SK-N-SH (cell line): ENCODE results near the gene MAP10. TPM values are rescaled to one million over a fixed set of nuclear protein-coding genes. Genes with fewer than 3 reads are reported as not detected.

Experiments
- CTCF ChIA-PET: fragments of 300-600, 350-600 bp; formaldehyde crosslinking; extraction: SDS; loops from one replicate; lab custom pipeline; 2021; lab: Yijun Ruan, JAX
- POLR2A ChIA-PET: fragments of 350-600 bp; sonication (Branson Sonifier 250); formaldehyde crosslinking; extraction: SDS; loops from one replicate; lab custom pipeline; 2020; ENCODE audit warnings: antibody characterized with exemption, inconsistent platforms; lab: Yijun Ruan, JAX
- DNase-seq: peaks from one replicate; pipeline ENCODE4 v3.0.0; 2012
- H2AFZ ChIP-seq: fragments of 200-600 bp; sonication (generic); 2 replicates; pipeline ENCODE4 v1.8.1; 2016; ENCODE audit warnings: antibody characterized with exemption, mild to moderate bottlenecking, low read depth
- H3F3A ChIP-seq: fragments of 200-600 bp; sonication (generic); replicated peaks from 2 replicates; pipeline ENCODE3; 2016; ENCODE audit warnings: antibody characterized with exemption, mild to moderate bottlenecking; ENCODE audit not compliant: insufficient read depth
- H3K27ac ChIP-seq, 2 experiments: fragments of 200-500 bp in 1 of 2; fragments of 200-600 bp in 1 of 2; sonication (Bioruptor generic) in 1 of 2; sonication (generic), shearing (Covaris generic) in 1 of 2; 2 replicates each; pipeline versions ENCODE4 v1.5.1 to v1.6.1; 2014 to 2016; ENCODE audit warnings: low read depth in 2 of 2, inconsistent platforms in 1 of 2, low read length in 1 of 2, mild to moderate bottlenecking in 1 of 2, mixed read lengths in 1 of 2
- H3K27me3 ChIP-seq: fragments of 200-600 bp; sonication (generic), shearing (Covaris generic); 2 replicates; pipeline ENCODE4 v1.6.1; 2016; ENCODE audit warnings: mixed run types; ENCODE audit not compliant: insufficient read depth
- H3K36me3 ChIP-seq, 2 experiments: fragments of 200-500 bp in 1 of 2; fragments of 200-600 bp in 1 of 2; sonication (Bioruptor generic) in 1 of 2; sonication (generic) in 1 of 2; replicated peaks in 1 of 2; 2 replicates each; pipeline versions ENCODE3 to v1.5.1; 2014 to 2016; ENCODE audit warnings: low read length in 1 of 2, mild to moderate bottlenecking in 1 of 2; ENCODE audit not compliant: insufficient read depth in 2 of 2, control insufficient read depth in 1 of 2
- H3K4me1 ChIP-seq, 2 experiments: fragments of 200-500 bp in 1 of 2; fragments of 200-600 bp in 1 of 2; sonication (Bioruptor generic) in 1 of 2; sonication (generic), shearing (Covaris generic) in 1 of 2; 2 replicates each; pipeline versions ENCODE4 v1.5.1 to v1.6.1; 2014 to 2016; ENCODE audit warnings: low read depth in 1 of 2, low read length in 1 of 2, mixed run types in 1 of 2; ENCODE audit not compliant: insufficient read depth in 2 of 2, control insufficient read depth in 1 of 2
- H3K4me2 ChIP-seq: fragments of 200-600 bp; sonication (generic), shearing (Covaris generic); 2 replicates; pipeline ENCODE4 v1.6.1; 2017; ENCODE audit warnings: mixed run types
- H3K4me3 ChIP-seq, 2 experiments: fragments of 200-500 bp in 1 of 2; fragments of 200-600 bp in 1 of 2; sonication (Bioruptor generic) in 1 of 2; sonication (generic), shearing (Covaris generic) in 1 of 2; 2 replicates each; pipeline versions ENCODE4 v1.5.1 to v1.8.1; 2014 to 2016; ENCODE audit warnings: low read depth in 2 of 2, inconsistent platforms in 1 of 2, low read length in 1 of 2, mild to moderate bottlenecking in 1 of 2, mixed read lengths in 1 of 2, moderate library complexity in 1 of 2
- H3K79me2 ChIP-seq: fragments of 200-600 bp; sonication (generic); 2 replicates; pipeline ENCODE4 v1.8.1; 2017; ENCODE audit warnings: mild to moderate bottlenecking; ENCODE audit not compliant: insufficient read depth
- H3K9ac ChIP-seq: fragments of 200-600 bp; sonication (generic); 2 replicates; pipeline ENCODE4 v1.6.1; 2017; ENCODE audit warnings: mixed run types
- H3K9me2 ChIP-seq: fragments of 200-600 bp; sonication (generic); 2 replicates; pipeline ENCODE4 v1.6.1; 2017; ENCODE audit warnings: mixed run types
- H3K9me3 ChIP-seq: fragments of 200-600 bp; sonication (generic); 2 replicates; pipeline ENCODE4 v1.6.1; 2017; ENCODE audit warnings: mixed run types, mild to moderate bottlenecking, moderate library complexity
- H4K20me1 ChIP-seq: fragments of 200-600 bp; sonication (generic); 2 replicates; pipeline ENCODE4 v1.6.1; 2017; ENCODE audit warnings: mild to moderate bottlenecking, mixed run types; ENCODE audit not compliant: insufficient read depth
- CHD2 ChIP-seq: fragments of 150-350 bp; IDR thresholded peaks from 2 replicates; pipeline ENCODE4 v1.6.1; 2018; ENCODE audit warnings: low read length; ENCODE audit not compliant: partially characterized antibody
- ELF1 ChIP-seq: IDR thresholded peaks from 2 replicates; pipeline ENCODE4 v1.4.0; 2012
- EP300 ChIP-seq, 2 experiments: IDR thresholded peaks; 2 replicates each; pipeline versions ENCODE4 v1.4.0 to v1.6.1; 2012; ENCODE audit warnings: borderline replicate concordance in 1 of 2, low read depth in 1 of 2, low read length in 1 of 2
- EZH2phosphoT487 ChIP-seq: fragments of 200-600 bp; sonication (generic); IDR thresholded peaks from 2 replicates; pipeline ENCODE4 v1.6.1; 2017; ENCODE audit warnings: low read depth, mixed run types, mild to moderate bottlenecking, antibody characterized with exemption, moderate library complexity, borderline replicate concordance
- GABPA ChIP-seq: IDR thresholded peaks from 2 replicates; pipeline ENCODE4 v1.4.0; 2012; ENCODE audit warnings: low read depth, mild to moderate bottlenecking
- GATA2 ChIP-seq: sonication (generic); formaldehyde crosslinking; IDR thresholded peaks from 2 replicates; pipeline ENCODE4 v1.5.0; 2020; ENCODE audit warnings: mild to moderate bottlenecking, missing genetic modification reagents
- JUND ChIP-seq: IDR thresholded peaks from 2 replicates; pipeline ENCODE4 v1.4.0; 2012
- MXI1 ChIP-seq: IDR thresholded peaks from 2 replicates; pipeline ENCODE4 v1.6.1; 2012; ENCODE audit warnings: mild to moderate bottlenecking, low read depth, low read length, improper control_type of control experiment
- NFIC ChIP-seq: IDR thresholded peaks from 2 replicates; pipeline ENCODE4 v1.4.0; 2012; ENCODE audit warnings: borderline replicate concordance
- NRF1 ChIP-seq: IDR thresholded peaks from 2 replicates; pipeline ENCODE4 v1.6.1; 2012; ENCODE audit warnings: low read depth, mild to moderate bottlenecking, low read length
- PBX3 ChIP-seq: IDR thresholded peaks from 2 replicates; pipeline ENCODE4; 2012
- POLR2AphosphoS5 ChIP-seq: IDR thresholded peaks from 2 replicates; pipeline ENCODE4 v1.6.1; 2012; ENCODE audit warnings: low read depth, low read length
- RXRA ChIP-seq: IDR thresholded peaks from 2 replicates; pipeline ENCODE4 v1.4.0; 2012; ENCODE audit warnings: low read depth, mild to moderate bottlenecking, borderline replicate concordance
- SIN3A ChIP-seq: IDR thresholded peaks from 2 replicates; pipeline ENCODE4 v1.6.1; 2012; ENCODE audit warnings: low read depth, mild to moderate bottlenecking, low read length, moderate library complexity, borderline replicate concordance
- SMC3 ChIP-seq: IDR thresholded peaks from 2 replicates; pipeline ENCODE4 v1.6.1; 2012; ENCODE audit warnings: low read depth, low read length, improper control_type of control experiment
- TEAD4 ChIP-seq: IDR thresholded peaks from 2 replicates; pipeline ENCODE4 v1.4.0; 2012; ENCODE audit warnings: mild to moderate bottlenecking, borderline replicate concordance; ENCODE audit not compliant: insufficient read depth
- YY1 ChIP-seq: IDR thresholded peaks from 2 replicates; pipeline ENCODE4 v1.4.0; 2012; ENCODE audit warnings: low read depth, mild to moderate bottlenecking
- ZBTB33 ChIP-seq: IDR thresholded peaks from 2 replicates; pipeline ENCODE4 v1.4.0; 2012; ENCODE audit warnings: low read depth, borderline replicate concordance
- WGBS: methylation state at CpG from one replicate; pipeline ENCODE4 v1.1.6; 2017; ENCODE audit warnings: low lambda C conversion rate; 5-methylcytosine and 5-hydroxymethylcytosine counted together
- polyA plus RNA-seq, 3 experiments: library from polyadenylated mRNA; depleted of rRNA; stranded (reverse); fragments of >200 nt; gene quantifications; 2 replicates each; pipeline ENCODE4 v1.2.3, GENCODE V29; 2012
- TF ChIP-seq, protein P1 (sequence below): IDR thresholded peaks from 2 replicates; pipeline ENCODE4 v1.4.0; 2012; ENCODE audit warnings: low read depth

Gene MAP10
- polyA plus RNA-seq, 1 of the 3 experiments (the other 2 are of a cell fraction) = 0.43 TPM

DNA sequence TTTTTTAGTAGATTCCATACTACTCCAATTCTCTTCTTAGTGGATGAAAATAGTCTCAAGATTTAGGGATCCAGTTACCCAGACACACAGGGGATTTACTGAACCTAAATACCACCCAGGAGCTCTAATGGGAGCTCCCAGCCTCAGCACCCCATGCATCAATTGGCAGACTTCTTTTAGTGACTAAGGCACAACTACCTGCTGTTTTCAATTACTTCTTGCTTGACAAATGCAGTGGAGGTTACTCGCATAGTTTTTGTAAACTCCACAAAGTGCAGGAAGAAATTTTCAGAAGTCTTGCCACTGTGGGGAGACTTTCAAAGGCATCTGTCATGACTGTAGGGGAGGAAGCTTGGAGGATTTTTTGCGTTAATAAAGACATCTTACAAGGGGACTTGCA is 35.5 kb upstream of the MAP10 start:
- Histone ChIP-seq H3K79me2 (no peaks in the 10 kb centered on the region), H3K4me3 (no peak overlapping the region), H3K27ac (no peak overlapping the region), H3K9ac (no peak overlapping the region), H2AFZ (no peak overlapping the region), H3K4me1 (no peaks in the 10 kb centered on the region), H3K27me3 (no peaks in the 10 kb centered on the region), H4K20me1 (no peaks in the 10 kb centered on the region), H3K9me3 (no peaks in the 10 kb centered on the region), H3K4me2 (no peak overlapping the region), H3K36me3 (no peaks in the 10 kb centered on the region), H3K9me2 (no peaks in the 10 kb centered on the region), H3F3A (no peaks in the 10 kb centered on the region)
- CTCF ChIA-PET = no interaction called here
- DNase-seq = no peak
- 82% methylated on average over 2 of the region's 2 CpGs for WGBS
- TF ChIP-seq, protein P1, sequence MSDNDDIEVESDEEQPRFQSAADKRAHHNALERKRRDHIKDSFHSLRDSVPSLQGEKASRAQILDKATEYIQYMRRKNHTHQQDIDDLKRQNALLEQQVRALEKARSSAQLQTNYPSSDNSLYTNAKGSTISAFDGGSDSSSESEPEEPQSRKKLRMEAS = no peak
- no peak for TF ChIP-seq POLR2AphosphoS5
- TF ChIP-seq SIN3A = no peak
- TF ChIP-seq, all 33 proteins: peak for 0
- POLR2A ChIA-PET = no interaction called here

GRCh38 chr1:232773752-232774151 is 31.5 kb upstream of the MAP10 start:
- Histone ChIP-seq H3K79me2 (no peaks in the 10 kb centered on the region), H4K20me1 (no peaks in the 10 kb centered on the region), H2AFZ (no peak overlapping the region), H3K9me2 (no peaks in the 10 kb centered on the region), H3K9ac (no peak overlapping the region), H3K27ac (no peak overlapping the region), H3K4me3 (no peak overlapping the region), H3K4me2 (no peak overlapping the region), H3K36me3 (no peaks in the 10 kb centered on the region), H3K4me1 (no peaks in the 10 kb centered on the region), H3K27me3 (no peaks in the 10 kb centered on the region), H3F3A (no peaks in the 10 kb centered on the region), H3K9me3 (no peaks in the 10 kb centered on the region)
- no peak for DNase-seq
- WGBS = 60% methylated on average over 6 of the region's 9 CpGs
- ChIA-PET CTCF (interaction anchor here (0.8 kb wide), 1 partner anchor 94 kb away, joined by 3 read pairs; no protein-coding TSS in a partner anchor), POLR2A (no interaction called here)
- TF ChIP-seq SMC3 = no peak
- TF ChIP-seq GATA2 = no peak
- TF ChIP-seq CHD2 = no peak
- TF ChIP-seq PBX3 = no peak
- TF ChIP-seq, protein P1 = no peak
- TF ChIP-seq NRF1 = no peak
- TF ChIP-seq RXRA = no peak
- TF ChIP-seq GABPA = no peak
- no peak for TF ChIP-seq ELF1
- TF ChIP-seq YY1 = no peak
- no peak for TF ChIP-seq JUND
- TF ChIP-seq POLR2AphosphoS5 = no peak
- no peak for TF ChIP-seq EZH2phosphoT487
- TF ChIP-seq NFIC = no peak
- no peak for TF ChIP-seq MXI1
- no peak for TF ChIP-seq SIN3A
- TF ChIP-seq EP300 (IDR thresholded peaks at IDR 0.05; ENCODE audit: borderline replicate concordance in 1 of 2, low read depth in 1 of 2, low read length in 1 of 2) = no peak
- no peak for TF ChIP-seq TEAD4
- TF ChIP-seq ZBTB33 = no peak
